KOPT-K1 (cell line): ENCODE results near the gene RAB3B.
"Not testable (repeated sequence)": the region's sequence is repeated elsewhere in the genome, so short reads cannot be mapped to it uniquely, and the experiment has no call there.

Experiments
- H3K27ac ChIP-seq: fragments of 200-600 bp; sonication (generic); 2 replicates; pipeline ENCODE4 v1.5.1; 2016; ENCODE audit warnings: antibody characterized with exemption, mild to moderate bottlenecking, low read depth, low read length; ENCODE audit not compliant: poor library complexity, severe bottlenecking
- H3K36me3 ChIP-seq: fragments of 200-600 bp; sonication (generic); 2 replicates; pipeline ENCODE4 v1.5.1; 2017; ENCODE audit warnings: antibody characterized with exemption, mild to moderate bottlenecking, low read length, moderate library complexity; ENCODE audit not compliant: insufficient read depth
- H3K9me3 ChIP-seq: fragments of 200-600 bp; sonication (generic); 2 replicates; pipeline ENCODE4 v1.5.1; 2017; ENCODE audit warnings: antibody characterized with exemption, low read length, mild to moderate bottlenecking; ENCODE audit not compliant: insufficient read depth, poor library complexity, severe bottlenecking

The RAB3B gene, protein sequence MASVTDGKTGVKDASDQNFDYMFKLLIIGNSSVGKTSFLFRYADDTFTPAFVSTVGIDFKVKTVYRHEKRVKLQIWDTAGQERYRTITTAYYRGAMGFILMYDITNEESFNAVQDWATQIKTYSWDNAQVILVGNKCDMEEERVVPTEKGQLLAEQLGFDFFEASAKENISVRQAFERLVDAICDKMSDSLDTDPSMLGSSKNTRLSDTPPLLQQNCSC

DNA sequence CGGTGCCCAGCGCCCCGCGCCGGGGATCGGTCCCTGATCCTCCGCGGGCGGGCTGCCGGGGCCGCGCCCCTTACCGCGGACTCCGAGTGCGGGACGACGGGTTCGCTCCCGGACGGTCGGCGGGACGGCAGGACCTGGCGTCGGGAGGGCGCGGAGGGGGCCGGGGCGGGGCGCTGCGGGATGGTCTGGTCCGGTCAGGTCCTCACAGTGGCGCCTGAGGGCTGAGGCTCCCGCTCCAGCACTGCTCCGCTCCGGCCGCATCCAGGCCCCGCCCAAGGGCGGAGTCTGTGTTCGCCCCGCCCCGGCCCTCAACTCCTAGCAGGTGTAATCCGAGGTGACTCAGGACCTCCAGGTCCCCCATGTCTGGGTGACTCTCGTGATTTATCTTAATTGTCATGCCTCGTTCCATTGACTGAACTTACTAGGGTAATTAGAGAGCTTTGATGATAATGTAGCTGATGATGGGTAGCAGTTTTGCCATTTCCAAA is at the start of gene RAB3B:
RAB3B (minus strand) TSS at position 223 of the 488 bp plus-strand sequence. CDS start 13,583 bp downstream, outside the sequence.
- no peak within 1 kb of the TSS for H3K27ac ChIP-seq
- H3K36me3 ChIP-seq, result no peaks in the 10 kb centered on the region

DNA sequence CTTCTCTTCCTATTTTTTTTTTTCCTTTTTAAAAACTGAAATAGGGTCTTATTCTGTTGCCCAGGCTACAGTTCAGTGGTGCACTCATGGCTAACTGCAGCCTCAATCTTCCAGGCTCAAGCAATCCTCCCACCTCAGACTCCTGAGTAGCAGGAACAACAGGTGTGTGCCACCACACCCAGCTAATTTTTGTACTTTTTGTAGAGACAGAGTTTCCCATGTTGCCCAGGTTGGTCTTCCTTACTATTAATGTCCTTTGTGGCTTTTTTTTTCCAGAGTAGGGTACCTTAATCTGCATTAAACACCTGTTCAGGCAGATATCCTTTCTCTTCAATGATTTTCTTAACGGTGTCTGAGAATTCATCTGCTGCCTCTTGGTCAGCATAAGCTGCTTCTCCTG is 47.4 kb upstream of the RAB3B start:
- Histone ChIP-seq H3K9me3 (no peaks in the 10 kb centered on the region), H3K36me3 (peaks cover 50% of the 10 kb centered on the region), H3K27ac (no peak overlapping the region)

More for the DNA sequence above, at the start of gene RAB3B:
- no peaks in the 10 kb centered on the region for H3K9me3 ChIP-seq

DNA sequence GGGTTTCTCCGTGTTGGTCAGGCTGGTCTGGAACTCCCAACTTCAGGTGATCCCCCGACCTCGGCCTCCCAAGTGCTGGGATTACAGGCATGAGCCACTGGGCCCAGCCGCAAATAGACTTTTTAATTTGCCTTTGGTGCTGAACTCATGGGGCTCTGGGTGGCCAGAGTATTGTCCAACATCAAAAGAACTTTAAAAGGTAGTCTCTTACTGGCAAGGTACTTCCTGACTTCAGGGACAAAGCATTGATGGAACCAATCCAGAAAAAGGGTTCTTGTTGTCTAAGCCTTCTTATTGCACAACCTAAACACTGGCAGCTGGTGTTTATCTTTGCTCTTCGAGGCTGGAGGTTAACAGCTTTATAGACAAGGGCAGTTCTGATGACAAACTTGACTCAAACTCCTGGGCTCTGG is 46.9 kb upstream of the RAB3B start:
- Histone ChIP-seq H3K9me3 (no peaks in the 10 kb centered on the region), H3K27ac (no peak overlapping the region), H3K36me3 (peaks cover 50% of the 10 kb centered on the region)

DNA sequence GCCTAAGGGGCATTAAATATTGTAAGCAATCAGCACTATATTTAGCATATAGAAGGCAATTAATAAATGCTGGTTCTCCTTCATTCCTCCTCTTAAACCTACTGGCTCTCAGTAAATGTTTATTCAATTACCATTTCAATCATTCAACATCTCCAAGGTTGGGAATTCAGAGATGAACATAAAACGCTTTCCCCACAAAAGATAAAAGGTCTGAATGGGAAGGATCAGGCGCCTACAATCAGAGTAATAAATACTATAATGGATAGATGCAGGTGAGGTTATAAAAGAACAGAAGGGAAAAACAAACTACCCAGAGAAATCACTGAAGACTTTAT is 43.5 kb upstream of the RAB3B start:
- H3K27ac ChIP-seq, result peak overlapping the region; percentile 75
- H3K9me3 ChIP-seq, result no peaks in the 10 kb centered on the region
- peaks cover 39% of the 10 kb centered on the region for H3K36me3 ChIP-seq

DNA sequence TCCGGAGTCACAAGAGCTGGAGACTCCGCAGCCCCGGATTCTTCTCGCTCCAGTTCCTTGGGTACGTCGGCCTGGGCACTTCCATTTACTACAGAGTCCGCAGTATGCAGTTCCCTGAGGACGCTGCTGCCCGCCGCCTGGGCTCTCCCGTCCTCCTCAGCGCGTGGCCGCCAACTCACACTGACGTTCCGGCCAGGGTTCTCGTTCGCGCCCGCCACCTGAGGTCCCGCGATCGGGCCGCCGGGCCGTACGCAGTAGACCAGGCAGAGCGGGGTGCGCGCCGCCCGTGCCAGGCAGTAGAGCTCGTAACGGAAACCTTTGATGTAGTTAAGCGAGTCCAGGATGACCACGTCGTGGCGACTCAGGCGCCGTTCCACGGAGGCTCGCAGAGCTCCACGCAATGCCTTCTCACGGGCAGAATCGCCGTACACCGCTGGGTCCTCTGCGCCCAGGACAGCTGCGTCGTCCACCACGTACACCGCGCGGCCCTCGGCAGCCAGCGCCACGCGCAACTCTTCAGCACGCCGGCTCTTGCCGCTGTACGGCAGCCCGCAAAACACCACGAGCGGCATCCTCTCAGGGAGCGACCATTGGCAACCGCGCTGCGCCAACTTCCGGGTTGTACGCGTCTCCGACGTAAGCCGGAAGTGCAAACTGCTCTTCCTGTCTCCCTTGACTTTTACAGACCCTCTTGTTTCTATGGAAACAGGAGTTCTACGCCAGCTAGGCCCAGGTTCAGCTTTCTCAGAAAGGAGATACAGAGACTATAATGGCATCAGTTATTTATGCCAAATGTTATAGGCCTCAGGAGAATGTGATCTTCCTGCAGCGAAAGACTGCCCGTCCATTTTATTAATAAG is 42.9 kb upstream of the RAB3B start, which contains the start of gene KTI12:
KTI12 (minus strand) TSS at position 621 of the 860 bp plus-strand sequence; CDS start at position 572, 49 bp downstream.
- Histone ChIP-seq H3K36me3 (peaks cover 33% of the 10 kb centered on the region), H3K27ac (peak within 1 kb of the TSS; percentile 75), H3K9me3 (no peaks in the 10 kb centered on the region)

DNA sequence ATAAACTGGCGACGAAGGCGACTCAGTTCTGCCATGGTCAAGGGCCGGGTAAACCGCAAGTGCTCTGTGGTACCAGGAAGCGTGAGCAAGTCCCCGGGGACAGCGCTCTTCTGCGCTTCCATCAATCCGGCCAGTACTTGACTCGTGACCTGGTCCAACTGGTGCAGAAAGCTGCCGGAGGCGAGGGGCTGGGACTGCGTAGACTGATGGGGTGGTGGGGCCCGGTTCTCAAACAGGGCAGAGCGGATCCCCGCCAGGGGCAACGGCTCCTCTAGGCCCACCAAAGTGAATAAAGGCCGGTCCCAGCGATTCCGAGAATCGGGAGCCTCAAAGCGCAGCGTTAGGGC is 42.3 kb upstream of the RAB3B start:
- no peaks in the 10 kb centered on the region for H3K9me3 ChIP-seq
- peak overlapping the region; percentile 75 for H3K27ac ChIP-seq
- peaks cover 26% of the 10 kb centered on the region for H3K36me3 ChIP-seq

DNA sequence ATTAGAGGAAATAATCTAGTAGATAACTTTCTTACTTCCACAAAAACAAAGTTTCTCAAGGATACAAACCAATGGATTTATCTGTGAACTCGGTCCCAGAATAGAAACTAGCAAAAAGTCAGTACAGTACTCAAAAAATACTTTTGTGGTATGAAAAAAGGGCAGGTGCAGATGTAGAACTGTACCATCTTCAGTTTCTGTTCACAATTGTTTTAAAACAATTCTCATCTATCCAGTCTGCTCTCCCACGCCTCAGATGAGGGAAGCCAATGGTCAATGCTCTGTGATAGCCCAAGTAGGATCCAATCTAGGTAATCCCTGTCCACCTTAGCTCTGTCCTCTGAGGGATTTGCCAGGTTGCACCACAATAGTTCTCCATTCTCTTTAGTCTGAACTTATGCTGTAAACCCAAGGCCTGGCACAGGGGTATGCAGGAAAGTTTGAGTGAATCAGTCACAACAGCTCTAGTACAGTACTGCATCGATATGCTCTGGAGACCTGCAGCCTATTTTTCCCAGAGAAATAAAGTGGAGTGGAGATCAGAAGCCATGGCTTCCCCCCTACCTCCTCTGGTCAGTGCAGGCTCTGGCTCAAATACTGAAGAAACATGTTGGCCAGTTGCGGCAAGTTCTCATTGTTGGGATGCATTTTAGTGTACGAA is 41.8 kb upstream of the RAB3B start:
- Histone ChIP-seq H3K9me3 (no peaks in the 10 kb centered on the region), H3K27ac (peak overlapping the region; percentile 75), H3K36me3 (peaks cover 23% of the 10 kb centered on the region)

DNA sequence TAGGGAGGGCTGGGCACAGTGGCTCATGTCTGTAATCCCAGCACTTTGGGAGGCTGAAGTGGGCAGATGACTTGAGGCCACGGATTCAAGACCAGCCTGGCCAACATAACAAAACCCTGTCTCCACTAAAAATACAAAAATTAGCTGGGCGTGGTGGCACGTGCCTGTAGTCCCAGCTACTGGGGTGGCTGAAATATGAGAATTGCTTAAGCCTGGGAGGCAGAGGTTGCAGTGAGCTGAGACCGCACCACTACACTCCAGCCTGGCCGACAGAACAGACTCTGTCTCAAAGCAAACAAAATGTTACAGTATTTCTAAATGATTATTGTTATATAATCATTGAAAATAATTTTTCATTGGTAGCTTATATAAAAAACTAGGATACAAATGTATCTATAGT is 38.3 kb upstream of the RAB3B start:
- peaks cover 47% of the 10 kb centered on the region for H3K36me3 ChIP-seq
- H3K27ac ChIP-seq, result not testable (repeated sequence)

DNA sequence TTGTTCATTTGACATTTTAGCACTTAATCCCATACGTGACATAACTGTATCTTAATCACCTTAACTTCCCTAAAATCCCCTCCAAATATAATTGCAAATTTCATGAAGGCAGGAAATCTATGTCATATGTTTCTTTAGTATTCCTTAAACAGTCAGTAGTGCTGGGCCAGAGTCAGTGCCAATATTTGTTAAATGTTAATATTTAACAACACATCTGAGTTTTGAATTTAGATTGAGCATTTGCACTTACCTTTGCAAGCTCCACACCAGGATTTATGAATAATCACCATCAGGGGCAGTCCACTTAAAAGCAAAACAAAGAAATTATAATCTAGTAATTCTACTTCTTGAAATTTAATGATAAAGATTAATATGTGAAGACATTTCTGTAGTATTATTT is 37.8 kb upstream of the RAB3B start:
- no peak overlapping the region for H3K27ac ChIP-seq
- H3K9me3 ChIP-seq, result no peaks in the 10 kb centered on the region
- H3K36me3 ChIP-seq, result peaks cover 52% of the 10 kb centered on the region

More for the DNA sequence above, 38.3 kb upstream of the RAB3B start:
- not testable (repeated sequence) for H3K9me3 ChIP-seq

DNA sequence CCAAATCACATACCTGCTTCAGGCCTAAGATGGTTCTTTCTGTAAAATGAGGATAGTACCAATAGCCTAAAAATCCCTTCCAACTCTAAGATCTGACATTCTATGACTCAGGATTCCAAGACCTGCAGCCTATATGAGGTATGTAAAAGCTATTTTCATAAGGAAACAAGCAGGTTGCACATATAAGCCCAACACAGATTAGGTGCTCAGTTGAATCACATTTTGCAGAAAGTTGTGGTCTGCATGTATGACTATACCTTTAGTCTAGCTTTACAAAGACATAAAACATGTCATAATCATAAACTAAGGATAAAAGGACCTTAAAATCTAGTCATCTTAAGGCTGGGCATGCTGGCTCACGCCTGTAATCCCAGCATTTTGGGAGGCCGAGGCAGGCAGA is 35.8 kb upstream of the RAB3B start:
- Histone ChIP-seq H3K9me3 (no peaks in the 10 kb centered on the region), H3K36me3 (peaks cover 69% of the 10 kb centered on the region), H3K27ac (no peak overlapping the region)

DNA sequence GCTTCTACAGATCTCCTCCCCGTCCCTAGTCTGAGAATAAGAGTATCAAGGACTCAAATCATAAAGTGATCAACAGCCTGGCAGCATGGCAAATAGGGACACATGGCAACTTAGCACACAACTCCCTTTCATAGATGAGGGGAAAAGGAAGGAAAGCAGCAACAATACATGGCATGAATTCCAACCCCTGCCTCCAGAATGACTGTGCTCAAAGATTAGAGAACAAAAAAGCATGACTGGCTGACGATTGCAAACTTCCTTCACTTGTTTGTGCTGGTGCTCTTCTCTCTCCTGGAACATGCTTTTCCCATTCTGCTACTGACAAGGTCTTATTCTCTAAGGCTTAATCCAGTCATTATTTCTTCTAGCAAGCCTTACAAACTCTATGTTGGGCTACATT is 31.6 kb upstream of the RAB3B start:
- H3K9me3 ChIP-seq, result no peaks in the 10 kb centered on the region
- peaks cover 73% of the 10 kb centered on the region for H3K36me3 ChIP-seq
- no peak overlapping the region for H3K27ac ChIP-seq

DNA sequence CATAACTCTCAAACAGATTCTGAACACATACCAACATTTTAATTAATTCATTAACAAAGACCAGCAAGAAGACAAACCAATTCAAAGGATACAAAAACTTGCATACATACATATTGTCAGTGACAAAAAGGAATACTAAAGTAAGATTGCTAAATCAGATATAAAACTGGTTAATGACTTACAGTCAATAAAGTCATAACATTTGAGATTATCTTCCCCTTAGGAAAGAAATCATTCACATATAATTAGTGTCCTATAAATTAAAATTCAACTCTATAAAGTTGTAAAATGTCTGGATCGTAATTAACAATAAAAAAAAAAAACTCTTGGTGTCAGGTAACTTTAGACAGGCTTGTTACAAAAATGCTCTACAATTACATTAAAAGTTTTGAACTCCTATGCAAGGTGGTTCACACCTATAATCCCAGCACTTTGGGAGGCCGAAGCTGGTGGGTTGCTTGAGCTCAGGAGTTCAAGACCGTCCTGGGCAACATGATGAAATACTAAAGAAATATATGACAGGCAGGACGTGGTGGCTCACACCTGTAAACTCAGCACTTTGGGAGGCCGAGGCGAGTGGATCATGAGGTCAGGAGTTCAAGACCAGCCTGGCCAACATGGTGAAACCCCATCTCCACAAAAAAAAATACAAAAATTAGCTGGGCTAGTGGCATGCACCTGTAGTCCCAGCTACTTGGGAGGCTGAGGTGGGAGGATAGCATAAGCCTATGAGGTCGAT is 17.7 kb upstream of the RAB3B start:
- Histone ChIP-seq H3K9me3 (no peaks in the 10 kb centered on the region), H3K36me3 (no peaks in the 10 kb centered on the region), H3K27ac (no peak overlapping the region)

DNA sequence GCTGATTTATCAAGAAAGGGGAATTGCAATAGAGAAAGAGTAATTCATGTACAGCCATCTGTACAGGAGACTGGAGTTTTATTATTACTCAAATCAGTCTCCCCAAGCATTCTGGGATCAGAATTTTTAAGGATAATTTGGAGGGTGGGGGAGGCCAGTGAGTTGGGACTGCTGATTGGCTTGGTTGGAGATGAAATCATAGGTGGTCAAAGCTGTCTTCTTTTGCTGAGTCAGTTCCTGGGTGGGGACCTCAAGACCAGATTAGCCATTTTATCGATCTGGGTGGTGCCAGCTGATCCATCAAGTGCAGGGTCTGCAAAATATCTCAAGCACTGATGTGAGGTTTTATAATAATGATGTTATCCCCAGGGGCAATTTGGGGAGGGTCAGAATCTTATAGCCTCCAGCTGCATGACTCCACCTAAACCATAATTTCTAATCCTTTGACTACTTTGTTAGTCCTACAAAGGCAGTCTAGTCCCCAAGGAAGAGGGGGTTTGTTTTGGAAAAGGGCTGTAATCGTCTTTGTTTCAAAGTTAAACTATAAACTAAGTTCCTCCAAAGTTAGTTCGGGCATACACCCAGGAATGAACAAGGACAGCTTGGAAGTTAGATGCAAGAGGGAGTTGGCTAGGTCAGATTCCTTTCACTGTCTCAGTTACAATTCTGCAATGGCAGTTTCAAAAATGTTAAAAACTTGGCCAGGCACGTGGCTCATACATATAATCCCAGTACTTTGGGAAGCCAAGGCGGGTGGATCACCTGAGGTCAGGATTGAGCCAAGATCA is 16.9 kb upstream of the RAB3B start:
- H3K36me3 ChIP-seq, result no peaks in the 10 kb centered on the region
- no peak overlapping the region for H3K27ac ChIP-seq
- H3K9me3 ChIP-seq, result no peaks in the 10 kb centered on the region

DNA sequence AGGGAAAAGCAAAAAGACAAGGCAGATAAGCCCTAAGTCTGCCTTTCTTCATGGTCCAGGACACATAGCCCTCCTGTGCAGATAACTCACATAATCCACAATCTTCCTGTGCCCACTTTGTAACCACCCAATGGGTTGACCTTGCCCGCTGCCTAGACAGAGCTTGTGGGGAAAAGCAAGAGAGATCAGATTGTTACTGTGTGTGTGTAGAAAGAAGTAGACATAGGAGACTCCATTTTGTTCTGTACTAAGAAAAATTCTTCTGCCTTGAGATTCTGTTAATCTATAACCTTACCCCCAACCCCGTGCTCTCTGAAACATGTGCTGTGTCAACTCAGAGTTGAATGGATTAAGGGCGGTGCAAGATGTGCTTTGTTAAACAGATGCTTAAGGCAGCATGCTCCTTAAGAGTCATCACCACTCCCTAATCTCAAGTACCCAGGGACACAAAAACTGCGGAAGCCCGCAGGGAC is 15.6 kb upstream of the RAB3B start:
- H3K9me3 ChIP-seq, H3K36me3 ChIP-seq, H3K27ac ChIP-seq: not testable (repeated sequence)
